Fibroblast of mammary gland (primary cell): ENCODE results near the gene IRAK1BP1.
"Not testable (repeated sequence)": the region's sequence is repeated elsewhere in the genome, so short reads cannot be mapped to it uniquely, and the experiment has no call there.

Experiments used
- DNase-seq: peaks from one replicate; pipeline ENCODE4 v3.0.0-alpha.2; 2010; ENCODE audit warnings: low read depth
- H3K4me3 ChIP-seq: 2 replicates; pipeline ENCODE4 v1.5.1; 2011; ENCODE audit warnings: low read depth, mild to moderate bottlenecking, low read length, moderate library complexity; ENCODE audit not compliant: control insufficient read depth
- CTCF ChIP-seq: conservative IDR thresholded peaks from 2 replicates; pipeline ENCODE4 v1.5.1; 2011; ENCODE audit warnings: low read depth, low read length, inconsistent platforms; ENCODE audit not compliant: control insufficient read depth, insufficient read depth

IRAK1BP1 gene

DNA sequence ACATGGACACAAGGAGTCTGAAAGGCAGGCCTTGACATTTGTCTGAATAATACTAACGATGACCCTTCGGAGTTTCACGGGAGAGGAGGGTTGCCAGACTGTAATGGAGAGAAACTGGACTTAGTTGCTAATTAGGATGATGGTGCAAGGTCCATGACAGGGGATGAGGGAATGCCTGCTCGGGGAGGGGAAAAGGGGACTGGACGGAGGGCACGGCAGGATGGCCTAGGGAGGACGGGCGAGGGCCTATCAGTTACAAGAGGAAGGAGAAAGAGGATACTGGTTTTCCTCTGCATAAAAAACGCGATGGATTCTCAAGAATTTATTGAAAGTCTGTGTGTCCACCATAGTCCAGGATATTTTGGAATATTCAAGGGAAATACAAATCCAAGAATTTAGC lies 42.7 kb downstream of the IRAK1BP1 start:
- DNase-seq, result no peak
- peak overlapping the region; percentile 54 for H3K4me3 ChIP-seq
- TF ChIP-seq CTCF, result no peak

- DNase-seq, result peak; percentile 16
- peak overlapping the region; percentile 54 for H3K4me3 ChIP-seq
- no peak for TF ChIP-seq CTCF
Measured at GRCh38 chr6:78910591-78911171, 43.3 kb downstream of the IRAK1BP1 start.

DNA sequence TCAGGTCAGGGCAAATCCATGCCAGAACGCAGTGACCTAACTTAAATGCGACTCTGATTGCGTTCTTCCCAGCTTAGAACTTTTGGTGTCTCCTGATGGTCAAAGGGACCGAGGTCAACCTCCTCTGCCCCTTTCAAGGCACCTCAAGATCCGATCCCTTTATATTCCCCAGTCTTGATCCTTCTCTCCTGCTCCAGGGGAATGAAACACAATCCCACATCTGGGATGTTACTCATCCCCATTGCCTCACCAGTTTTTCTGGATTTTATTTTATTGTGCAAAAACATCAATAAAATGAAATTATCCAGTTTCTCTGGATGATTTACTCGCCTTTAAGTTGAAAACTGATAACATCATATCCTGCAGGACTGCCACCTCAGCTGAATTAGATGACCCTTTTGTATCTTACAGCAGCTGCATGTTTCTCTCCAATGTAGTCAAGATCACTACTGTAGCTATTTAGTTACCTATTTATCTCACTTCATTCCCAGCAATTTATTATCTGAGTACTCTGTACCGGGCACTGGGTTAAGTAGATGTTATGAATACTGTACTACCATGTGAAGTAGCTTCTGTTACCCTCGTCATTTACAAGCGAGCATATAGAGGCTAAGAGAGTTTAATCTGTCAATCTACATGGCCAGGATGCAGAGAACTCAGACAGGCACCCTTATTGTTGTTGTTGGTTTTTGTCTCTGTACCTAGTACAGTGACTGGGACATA lies 44.0 kb downstream of the IRAK1BP1 start:
- TF ChIP-seq CTCF, result no peak
- peak; percentile 47 for DNase-seq
- peak overlapping the region; percentile 54 for H3K4me3 ChIP-seq

DNA sequence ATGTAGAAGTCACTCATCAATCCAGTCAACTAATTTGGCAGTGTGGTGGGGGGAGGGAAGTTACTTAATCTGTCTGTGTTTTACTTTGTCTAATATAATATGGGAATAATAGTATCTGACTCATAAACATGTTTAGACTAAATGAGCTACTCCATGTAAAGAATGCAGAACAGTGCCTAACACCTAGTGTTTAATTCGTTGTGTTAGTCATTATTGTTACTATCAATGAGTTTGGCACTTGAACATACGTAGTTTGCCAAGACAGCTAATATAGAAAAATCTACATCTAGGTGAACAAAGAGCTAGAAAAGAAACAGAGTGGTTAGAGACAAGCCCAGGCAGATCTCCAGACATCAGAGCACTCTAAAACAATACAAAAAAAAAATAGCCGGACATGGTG lies 49.1 kb downstream of the IRAK1BP1 start:
- no peak for DNase-seq
- TF ChIP-seq CTCF, result no peak

GRCh38 chr6:78917788-78918187 lies 50.4 kb downstream of the IRAK1BP1 start:
- no peak for TF ChIP-seq CTCF

More for the DNA sequence above, 49.1 kb downstream of the IRAK1BP1 start:
- no peak overlapping the region for H3K4me3 ChIP-seq

GRCh38 chr6:78921168-78921567 lies 53.8 kb downstream of the IRAK1BP1 start:
- not testable (repeated sequence) for DNase-seq, H3K4me3 ChIP-seq

More at GRCh38 chr6:78917788-78918187, 50.4 kb downstream of the IRAK1BP1 start:
- DNase-seq, result no peak
- H3K4me3 ChIP-seq, result no peak overlapping the region

DNA sequence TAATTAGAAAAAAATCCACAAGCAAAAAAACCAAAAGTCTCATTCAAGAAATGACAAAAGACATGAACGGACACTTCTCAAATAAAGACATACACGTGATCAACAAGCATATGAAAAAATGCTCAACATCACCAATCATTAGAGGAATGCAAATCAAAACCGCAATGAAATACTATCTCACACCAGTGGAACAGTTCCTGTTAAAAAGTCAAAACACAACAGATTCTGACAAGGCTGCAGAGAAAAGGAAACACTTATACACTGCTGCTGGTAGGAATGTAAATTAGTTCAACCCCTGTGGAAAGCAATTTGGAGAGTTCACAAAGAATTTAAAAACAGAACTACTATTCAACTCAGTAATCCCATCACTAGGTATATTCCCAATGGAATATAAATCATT lies 58.0 kb downstream of the IRAK1BP1 start:
- no peak for TF ChIP-seq CTCF
- DNase-seq, result no peak
- H3K4me3 ChIP-seq, result no peak overlapping the region
